Epithelial cell of esophagus (primary cell): Measurements from ENCODE around the gene FUNDC1.
"Not testable (repeated sequence)": the region's sequence is repeated elsewhere in the genome, so short reads cannot be mapped to it uniquely, and the experiment has no call there.

Experiments
- DNase-seq: peaks from one replicate; pipeline ENCODE4 v3.0.0; 2010; ENCODE audit warnings: low read depth
- H3K4me3 ChIP-seq: 2 replicates; pipeline ENCODE4 v1.5.1; 2011; ENCODE audit warnings: mild to moderate bottlenecking, low read length, control low read depth
- TF ChIP-seq, protein P1 (sequence below): IDR thresholded peaks from 2 replicates; pipeline ENCODE4 v1.5.1; 2011; ENCODE audit warnings: low read depth, mild to moderate bottlenecking, low read length, control low read depth, inconsistent platforms; ENCODE audit not compliant: insufficient read depth; ENCODE audit errors: missing control alignments

The FUNDC1 gene

DNA sequence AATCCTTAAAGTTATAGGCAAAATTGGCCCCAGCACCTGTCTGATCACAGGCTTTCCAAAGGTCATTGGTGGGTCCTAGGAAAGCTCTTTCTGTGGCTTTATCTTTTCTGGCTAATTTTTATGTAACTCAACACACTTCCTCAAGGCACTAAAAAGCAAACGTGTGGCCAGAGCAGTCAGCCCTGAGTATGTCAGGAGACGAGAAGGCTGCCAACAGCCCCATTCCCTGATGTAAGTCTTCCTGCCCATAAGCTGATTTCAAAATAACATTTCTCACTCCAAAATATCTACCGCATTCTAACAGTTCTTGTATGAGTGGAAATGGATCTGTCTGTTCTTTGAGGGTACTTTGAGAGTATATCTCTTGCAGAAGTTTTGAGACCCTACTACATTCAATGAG, 25.5 kb upstream of the FUNDC1 start:
- TF ChIP-seq, protein P1, sequence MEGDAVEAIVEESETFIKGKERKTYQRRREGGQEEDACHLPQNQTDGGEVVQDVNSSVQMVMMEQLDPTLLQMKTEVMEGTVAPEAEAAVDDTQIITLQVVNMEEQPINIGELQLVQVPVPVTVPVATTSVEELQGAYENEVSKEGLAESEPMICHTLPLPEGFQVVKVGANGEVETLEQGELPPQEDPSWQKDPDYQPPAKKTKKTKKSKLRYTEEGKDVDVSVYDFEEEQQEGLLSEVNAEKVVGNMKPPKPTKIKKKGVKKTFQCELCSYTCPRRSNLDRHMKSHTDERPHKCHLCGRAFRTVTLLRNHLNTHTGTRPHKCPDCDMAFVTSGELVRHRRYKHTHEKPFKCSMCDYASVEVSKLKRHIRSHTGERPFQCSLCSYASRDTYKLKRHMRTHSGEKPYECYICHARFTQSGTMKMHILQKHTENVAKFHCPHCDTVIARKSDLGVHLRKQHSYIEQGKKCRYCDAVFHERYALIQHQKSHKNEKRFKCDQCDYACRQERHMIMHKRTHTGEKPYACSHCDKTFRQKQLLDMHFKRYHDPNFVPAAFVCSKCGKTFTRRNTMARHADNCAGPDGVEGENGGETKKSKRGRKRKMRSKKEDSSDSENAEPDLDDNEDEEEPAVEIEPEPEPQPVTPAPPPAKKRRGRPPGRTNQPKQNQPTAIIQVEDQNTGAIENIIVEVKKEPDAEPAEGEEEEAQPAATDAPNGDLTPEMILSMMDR = no peak

DNA sequence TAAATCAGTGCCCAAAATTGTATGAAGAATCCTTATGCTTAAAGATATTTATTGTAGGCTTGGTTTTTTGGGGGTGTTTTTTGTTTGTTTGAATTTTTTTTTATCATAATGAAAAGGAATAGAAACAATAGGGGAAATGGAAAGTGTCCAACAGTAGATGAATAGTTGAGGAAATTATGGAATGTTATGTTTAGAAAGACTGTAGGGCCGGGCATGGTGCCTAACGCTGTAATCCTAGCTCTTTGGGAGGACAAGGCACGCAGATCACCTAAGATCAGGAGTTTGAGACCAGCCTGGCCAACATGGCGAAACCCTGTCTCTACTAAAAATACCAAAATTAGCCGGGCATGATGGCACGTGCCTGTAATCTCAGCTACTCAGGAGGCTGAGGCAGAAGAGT, 19.2 kb upstream of the FUNDC1 start:
- not testable (repeated sequence) for DNase-seq, H3K4me3 ChIP-seq

More for the DNA sequence above, 25.5 kb upstream of the FUNDC1 start:
- DNase-seq = no peak
- no peak overlapping the region for H3K4me3 ChIP-seq

DNA sequence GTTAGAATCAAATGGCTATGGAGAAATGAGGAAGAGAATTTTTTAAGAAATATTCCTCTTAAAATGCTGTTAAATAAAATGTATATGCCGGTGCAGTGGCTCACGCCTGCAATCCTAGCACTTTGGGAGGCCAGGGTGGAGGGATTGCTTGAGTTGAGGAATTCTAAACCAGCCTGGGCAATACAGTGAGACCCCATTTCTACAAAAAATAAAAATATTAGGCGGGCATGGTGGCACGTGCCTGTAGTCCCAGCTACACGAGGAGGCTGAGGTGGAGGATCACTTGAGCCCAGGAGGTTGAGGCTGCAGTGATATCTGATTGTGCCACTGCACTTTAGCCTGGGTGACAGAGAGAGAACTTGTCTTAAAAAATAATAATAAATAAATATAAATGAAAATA, 7.9 kb upstream of the FUNDC1 start:
- TF ChIP-seq, protein P1 = no peak
- no peak for DNase-seq
- H3K4me3 ChIP-seq = no peak overlapping the region

DNA sequence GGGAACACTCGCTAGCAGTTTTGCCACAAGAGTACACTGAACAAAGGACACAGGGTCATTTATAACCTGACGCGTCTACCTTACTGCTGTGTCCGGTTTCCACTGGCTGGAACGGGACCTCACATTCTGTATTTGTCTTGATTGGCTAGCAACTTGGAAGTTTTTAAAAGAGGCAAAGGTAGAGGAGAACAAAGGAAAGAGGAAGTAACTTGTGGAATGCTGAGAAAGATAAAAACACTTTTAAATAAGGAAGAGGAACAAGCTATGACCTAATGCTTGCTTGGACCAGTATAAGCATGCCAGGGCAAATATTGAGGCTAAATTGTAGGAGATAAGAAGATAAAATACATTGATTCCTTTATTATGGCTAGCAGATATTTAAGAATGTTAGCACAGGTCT, 2.8 kb upstream of the FUNDC1 start:
- DNase-seq, H3K4me3 ChIP-seq: not testable (repeated sequence)

DNA sequence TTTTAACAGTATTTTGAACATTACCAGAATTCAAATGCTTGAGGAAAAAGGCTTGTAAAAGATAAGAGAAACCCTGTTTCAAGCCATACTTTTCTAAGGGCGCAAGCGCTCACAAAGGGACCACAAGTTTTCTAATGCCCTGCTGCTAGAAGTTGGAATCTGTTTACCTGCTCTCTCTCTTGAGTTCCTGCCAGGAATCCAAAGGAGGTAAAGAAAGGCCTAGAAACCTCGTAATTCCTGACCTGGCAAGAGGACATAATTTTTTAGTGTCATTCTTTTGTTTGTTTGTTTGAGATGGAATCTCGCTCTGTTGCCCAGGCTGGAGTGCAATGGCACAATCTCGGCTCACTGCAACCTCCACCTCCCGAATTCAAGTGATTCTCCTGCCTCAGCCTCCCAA, 1.4 kb upstream of the FUNDC1 start:
- no peak overlapping the region for H3K4me3 ChIP-seq
- TF ChIP-seq, protein P1 = no peak
- no peak for DNase-seq

DNA sequence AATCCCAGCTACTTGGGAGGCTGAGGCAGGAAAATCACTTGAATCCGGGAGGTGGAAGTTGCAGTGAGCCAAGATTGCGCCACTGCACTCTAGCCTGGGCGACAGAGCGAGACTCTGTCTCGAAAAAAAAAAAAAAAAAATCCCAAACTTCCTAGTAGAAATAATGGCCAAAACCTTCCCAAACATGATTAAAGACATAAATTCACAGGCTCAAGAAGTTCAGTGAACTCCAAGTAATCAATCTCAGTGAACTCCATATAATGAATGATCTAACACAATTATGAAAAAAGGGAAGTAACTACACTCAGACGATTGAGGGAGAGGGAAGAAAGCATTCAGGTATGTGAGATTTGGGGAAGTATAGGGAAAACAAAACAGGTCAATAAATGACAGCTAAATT, 6.5 kb downstream of the FUNDC1 start:
- TF ChIP-seq, protein P1 = no peak
- no peak overlapping the region for H3K4me3 ChIP-seq

DNA sequence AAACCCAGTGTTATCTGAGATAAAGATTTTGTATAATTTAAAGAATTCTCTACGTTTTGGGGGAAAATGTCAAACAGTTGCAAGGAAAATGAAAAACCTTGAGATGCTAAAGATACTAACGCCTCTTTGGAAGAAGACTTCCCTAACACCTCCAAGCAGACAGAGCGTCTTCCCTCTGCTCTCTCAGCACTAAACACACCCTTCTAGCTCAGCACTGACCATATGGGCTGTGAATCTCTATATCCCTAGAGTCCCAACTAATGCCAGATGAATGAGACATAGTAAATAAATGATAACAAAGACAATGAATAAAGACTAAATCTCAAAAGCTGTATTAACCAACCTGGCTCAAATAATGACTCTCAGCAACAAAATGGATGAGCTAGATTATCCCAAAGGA, 13.3 kb downstream of the FUNDC1 start:
- H3K4me3 ChIP-seq = no peak overlapping the region
- no peak for DNase-seq
- TF ChIP-seq, protein P1 = no peak

More for the DNA sequence above, 6.5 kb downstream of the FUNDC1 start:
- no peak for DNase-seq

DNA sequence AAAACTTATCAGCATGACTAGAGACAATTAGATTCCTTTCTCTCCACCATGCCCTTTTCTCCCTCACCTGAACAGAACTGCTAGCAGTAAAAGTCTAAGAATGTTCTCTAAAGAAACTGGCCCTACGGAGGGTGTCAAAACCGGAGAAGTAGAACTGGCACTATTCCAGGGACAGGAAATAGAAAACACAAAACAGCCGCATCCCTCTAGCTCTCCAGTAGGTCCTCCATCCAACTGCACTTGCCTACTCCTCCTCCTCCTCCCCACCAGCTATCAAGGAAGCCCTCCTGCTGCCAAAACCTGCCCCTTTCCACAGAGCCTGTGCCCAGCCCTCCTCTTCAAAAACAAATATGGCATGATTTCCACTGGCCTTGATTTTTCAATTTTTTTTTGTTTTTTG, 28.4 kb downstream of the FUNDC1 start:
- DNase-seq = no peak
- no peak overlapping the region for H3K4me3 ChIP-seq
- TF ChIP-seq, protein P1 = no peak
